LNCaP clone FGC (cell line): ENCODE measurements around the gene TRA2B.
A peak's percentile ranks its signal among the peaks of the same experiment; 100 is the strongest.

Experiments used
- DNase-seq: peaks from one replicate; pipeline ENCODE4 v3.0.0-alpha.2; 2011; ENCODE audit warnings: low read depth
- H3K4me3 ChIP-seq: 2 replicates; pipeline ENCODE4 v1.5.1; 2011; ENCODE audit warnings: mild to moderate bottlenecking, low read depth, low read length, control low read depth
- TF ChIP-seq, protein P1 (sequence below): IDR thresholded peaks from 2 replicates; pipeline ENCODE4 v1.5.1; 2012; ENCODE audit warnings: mild to moderate bottlenecking; ENCODE audit not compliant: control insufficient read depth, insufficient read depth; ENCODE audit errors: extremely low read depth

Gene TRA2B

DNA sequence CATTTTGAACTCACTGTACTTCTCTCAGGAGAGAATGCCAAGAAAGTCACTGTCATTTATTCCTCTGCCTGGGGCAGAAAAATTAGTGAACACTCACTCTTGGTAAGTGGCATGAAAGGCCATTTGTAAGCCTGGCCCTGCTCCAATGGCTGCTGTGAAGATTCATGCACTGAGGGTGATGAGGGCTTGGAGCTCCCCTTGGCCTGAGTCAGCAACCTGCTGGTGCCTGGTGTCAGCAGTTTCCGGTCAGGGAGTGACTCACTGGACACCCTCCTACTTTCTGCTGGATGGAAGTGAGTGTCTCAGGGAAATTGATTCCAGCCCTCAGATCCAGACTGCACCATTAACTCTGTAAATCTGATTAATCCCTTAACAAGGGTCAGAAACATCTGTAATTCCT, 37.6 kb downstream of the TRA2B start:
- peak; percentile 23 for DNase-seq
- H3K4me3 ChIP-seq = no peak overlapping the region
- TF ChIP-seq, protein P1, sequence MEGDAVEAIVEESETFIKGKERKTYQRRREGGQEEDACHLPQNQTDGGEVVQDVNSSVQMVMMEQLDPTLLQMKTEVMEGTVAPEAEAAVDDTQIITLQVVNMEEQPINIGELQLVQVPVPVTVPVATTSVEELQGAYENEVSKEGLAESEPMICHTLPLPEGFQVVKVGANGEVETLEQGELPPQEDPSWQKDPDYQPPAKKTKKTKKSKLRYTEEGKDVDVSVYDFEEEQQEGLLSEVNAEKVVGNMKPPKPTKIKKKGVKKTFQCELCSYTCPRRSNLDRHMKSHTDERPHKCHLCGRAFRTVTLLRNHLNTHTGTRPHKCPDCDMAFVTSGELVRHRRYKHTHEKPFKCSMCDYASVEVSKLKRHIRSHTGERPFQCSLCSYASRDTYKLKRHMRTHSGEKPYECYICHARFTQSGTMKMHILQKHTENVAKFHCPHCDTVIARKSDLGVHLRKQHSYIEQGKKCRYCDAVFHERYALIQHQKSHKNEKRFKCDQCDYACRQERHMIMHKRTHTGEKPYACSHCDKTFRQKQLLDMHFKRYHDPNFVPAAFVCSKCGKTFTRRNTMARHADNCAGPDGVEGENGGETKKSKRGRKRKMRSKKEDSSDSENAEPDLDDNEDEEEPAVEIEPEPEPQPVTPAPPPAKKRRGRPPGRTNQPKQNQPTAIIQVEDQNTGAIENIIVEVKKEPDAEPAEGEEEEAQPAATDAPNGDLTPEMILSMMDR = no peak

DNA sequence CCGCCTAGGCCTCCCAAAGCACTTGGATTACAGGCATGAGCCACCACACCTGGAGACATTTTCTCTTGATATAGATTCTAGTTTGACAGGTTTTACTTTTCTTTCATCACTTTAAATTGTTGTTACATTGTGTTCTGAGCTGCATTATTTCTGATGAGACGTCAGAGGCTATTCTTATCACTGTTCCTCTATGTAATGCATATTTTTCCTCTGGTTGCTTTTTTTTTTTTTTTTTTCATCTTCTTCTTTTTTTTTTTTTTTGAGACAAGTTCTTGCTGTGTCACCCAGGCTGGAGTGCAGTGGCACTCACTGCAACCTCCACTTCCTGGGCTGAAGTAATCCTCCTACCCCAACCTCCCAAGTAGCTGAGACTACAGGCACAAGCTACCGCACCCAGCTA, 41.2 kb downstream of the TRA2B start:
- no peak overlapping the region for H3K4me3 ChIP-seq
- no peak for DNase-seq
- TF ChIP-seq, protein P1 = no peak

DNA sequence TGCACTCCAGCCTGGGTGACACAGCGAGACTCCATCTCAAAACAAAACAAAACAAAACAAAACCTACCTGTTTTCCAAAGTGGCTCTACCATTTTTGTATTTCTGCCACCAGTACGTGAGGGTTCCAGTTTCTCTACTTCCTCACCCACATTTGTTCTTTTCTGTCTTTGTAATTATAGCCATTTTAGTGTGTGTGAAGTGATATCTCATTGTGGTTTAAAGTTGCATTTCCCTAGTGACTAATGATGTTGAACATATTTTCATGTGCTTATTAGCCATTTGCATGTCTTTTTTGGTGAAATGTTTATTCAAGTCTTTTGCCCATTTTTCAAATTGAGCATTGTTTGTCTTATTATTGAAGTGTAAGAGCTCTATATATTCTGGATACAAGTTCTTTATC, 50.7 kb downstream of the TRA2B start:
- TF ChIP-seq, protein P1 = no peak
- no peak for DNase-seq
- H3K4me3 ChIP-seq = no peak overlapping the region

- H3K4me3 ChIP-seq = no peak overlapping the region
- TF ChIP-seq, protein P1 = no peak
- DNase-seq = no peak
Observed at GRCh38 chr3:185884641-185885040, 53.2 kb downstream of the TRA2B start.

DNA sequence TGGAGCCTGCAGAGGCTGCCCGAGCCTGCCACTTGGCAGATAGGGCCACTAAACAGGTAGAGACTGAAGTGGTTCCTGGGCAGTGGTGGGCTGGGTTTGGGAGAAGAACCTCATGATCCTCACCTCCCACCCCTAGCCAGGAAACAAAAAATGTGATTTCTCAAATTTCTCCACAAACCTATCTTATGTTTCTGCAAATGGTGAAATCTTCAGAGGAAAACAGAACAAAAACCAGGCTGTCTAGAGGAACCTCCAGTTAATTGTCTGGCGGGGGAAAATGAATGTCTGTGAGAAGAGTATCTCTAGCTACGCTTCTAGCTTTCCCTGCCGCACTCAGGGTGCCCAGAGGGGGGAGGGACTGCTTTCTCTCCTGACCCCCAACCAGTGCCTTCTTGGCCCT, 55.9 kb downstream of the TRA2B start:
- no peak overlapping the region for H3K4me3 ChIP-seq
- TF ChIP-seq, protein P1 = no peak
- no peak for DNase-seq

GRCh38 chr3:185880600-185880999, 57.2 kb downstream of the TRA2B start:
- H3K4me3 ChIP-seq = no peak overlapping the region
- no peak for DNase-seq
- TF ChIP-seq, protein P1 = no peak

DNA sequence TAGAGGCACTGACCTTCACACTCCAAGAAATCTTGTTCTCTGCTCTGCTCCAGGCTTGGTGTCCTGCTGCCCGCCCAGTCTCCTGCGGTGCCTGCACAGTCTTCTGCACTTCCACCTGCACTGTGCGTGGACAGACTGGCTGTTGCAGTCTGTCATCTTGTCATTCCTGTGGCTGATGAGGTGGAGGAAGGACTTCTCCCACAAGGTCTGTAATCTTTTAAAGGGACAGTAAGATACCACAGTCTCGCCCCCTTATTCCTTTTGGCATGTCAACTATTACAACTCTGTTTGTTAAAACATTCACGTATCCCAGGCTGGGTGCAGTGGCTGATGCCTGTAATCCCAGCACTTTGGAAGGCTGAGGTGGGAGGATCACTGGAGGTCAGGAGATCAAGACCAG, 58.9 kb downstream of the TRA2B start:
- no peak overlapping the region for H3K4me3 ChIP-seq
- TF ChIP-seq, protein P1 = no peak
- no peak for DNase-seq
